Embryonic facial prominence (tissue), 1 donor: ENCODE data around the gene TSPYL1.

Source experiments
- DNase-seq: peaks from one replicate; pipeline ENCODE4 v3.0.0-alpha.2; 2016; ENCODE audit errors: extremely low spot score

Gene TSPYL1

GRCh38 chr6:116263353-116263752 is 16.4 kb downstream of the TSPYL1 start:
- DNase-seq = no peak

DNA sequence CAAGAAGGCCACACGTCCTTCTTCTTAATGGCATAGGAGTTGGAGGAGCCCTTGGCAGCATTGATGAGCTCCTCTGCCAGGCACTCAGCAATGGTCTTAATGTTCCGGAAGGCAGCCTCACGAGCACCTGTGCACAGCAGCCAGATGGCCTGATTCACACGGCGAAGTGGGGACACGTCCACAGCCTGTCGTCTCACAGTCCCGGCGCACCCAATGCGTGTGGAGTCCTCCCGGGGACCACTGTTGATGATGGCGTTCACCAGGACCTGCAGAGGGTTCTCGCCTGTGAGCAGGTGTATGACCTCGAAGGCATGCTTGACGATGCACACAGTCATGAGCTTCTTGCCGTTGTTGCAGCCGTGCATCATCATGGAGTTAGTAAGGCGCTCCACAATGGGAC is 21.2 kb downstream of the TSPYL1 start:
- DNase-seq = no peak

GRCh38 chr6:116256694-116257093 is 23.0 kb downstream of the TSPYL1 start:
- DNase-seq = no peak

DNA sequence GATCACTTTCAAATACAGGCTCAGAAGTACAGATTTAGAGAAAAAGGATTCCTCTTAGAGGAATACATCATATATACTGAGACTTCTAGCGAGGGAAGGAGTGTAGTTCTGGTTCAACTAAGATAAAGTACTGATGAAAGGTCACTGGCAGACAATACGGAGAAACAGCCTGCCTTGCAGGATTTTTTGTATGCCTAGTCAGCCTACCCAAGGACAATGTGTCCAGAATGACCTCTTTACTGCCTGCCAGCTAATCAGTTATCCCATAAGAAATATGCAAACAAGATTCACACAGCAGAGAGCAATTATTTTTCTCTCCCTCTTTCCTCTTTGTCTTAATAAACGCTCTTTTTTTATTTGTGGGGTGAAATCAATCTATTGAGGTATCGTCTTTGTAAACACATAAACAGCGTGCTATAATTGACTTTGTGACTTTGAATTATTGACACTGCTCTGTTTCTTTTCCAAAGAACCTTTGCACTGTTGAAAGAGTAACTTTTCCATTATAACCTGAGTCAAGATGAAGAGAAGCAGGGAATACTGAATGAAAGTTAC is 24.4 kb downstream of the TSPYL1 start:
- no peak for DNase-seq

DNA sequence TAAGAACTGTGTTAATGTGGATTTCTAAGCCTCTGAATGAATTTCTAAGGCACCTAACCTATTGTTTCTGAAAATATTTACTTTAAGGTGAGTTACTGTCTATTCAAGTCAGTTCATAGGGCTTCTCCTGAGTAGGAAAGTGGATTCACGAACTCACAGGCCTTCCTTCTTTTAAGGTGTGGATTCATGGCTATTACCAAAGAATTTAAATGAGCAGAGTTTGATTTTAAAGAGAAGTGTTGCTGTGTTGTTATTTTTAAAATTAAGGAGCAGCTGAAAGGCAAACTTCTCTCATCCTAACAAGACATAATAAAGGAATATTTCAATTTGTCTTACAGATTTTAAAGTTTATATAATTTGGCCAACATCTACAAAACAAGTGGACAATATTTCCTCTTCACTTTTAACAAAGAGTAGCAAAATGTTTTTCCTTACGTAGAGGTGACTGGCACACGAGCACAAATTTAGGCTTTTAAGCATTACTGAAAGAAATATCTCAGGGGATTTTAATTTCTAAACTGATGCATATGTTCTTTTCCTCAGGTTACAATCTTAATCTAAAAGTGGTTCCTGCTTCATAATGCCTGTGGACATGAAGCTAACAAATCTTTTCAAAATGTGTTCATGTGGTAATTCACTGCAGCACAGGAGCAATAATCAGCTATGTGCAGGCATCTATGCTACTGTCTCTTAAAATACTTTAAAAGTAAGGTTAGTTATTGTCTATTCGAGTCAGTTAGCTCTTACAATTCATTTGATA is 25.3 kb downstream of the TSPYL1 start:
- DNase-seq = no peak

DNA sequence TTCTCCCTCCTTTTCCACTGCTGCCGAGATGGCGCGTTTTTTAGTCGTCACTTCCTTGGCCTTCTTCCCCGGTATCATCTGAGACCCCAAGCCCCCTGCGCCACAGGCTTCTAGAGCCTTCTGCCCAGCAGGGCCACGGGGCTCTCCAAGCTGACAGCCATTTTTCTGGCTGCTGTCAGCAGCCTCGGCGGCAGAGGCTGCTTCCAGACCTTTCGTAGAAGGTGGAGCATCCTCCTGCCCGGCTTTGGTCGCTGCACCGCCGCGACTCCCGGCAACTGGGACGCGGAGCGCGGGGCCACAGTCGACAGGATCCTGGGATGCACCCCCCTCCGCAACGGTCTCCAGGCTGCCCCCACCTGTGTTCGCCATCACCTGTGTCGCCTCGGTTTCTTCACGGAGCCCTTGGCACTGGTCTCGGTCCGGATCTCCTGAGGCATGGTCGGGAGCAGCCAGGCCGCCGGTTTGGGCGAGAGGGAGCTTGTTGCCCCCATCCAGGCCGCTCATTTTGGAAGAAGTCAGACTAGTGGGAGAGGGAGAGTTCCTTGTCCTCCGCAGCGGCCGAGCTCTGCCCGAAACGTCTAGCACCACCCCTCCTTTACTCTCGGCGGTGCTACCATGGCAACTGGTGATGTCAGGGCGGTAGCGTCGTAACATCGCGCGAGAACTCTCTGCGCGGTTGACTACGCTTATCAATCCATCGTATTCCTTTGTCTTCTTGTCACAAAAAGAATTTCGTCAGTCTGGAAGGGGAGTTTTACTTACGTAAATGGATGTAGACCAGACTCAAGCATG is 26.0 kb downstream of the TSPYL1 start, which contains the start of gene TSPYL4:
Gene TSPYL4, minus strand, starts transcription at position 571 of the 792 bp plus-strand sequence. Its CDS starts 67 bp downstream, at position 504.
- DNase-seq = peak; percentile 97

GRCh38 chr6:116253188-116253504 is 26.6 kb downstream of the TSPYL1 start:
- DNase-seq = no peak

DNA sequence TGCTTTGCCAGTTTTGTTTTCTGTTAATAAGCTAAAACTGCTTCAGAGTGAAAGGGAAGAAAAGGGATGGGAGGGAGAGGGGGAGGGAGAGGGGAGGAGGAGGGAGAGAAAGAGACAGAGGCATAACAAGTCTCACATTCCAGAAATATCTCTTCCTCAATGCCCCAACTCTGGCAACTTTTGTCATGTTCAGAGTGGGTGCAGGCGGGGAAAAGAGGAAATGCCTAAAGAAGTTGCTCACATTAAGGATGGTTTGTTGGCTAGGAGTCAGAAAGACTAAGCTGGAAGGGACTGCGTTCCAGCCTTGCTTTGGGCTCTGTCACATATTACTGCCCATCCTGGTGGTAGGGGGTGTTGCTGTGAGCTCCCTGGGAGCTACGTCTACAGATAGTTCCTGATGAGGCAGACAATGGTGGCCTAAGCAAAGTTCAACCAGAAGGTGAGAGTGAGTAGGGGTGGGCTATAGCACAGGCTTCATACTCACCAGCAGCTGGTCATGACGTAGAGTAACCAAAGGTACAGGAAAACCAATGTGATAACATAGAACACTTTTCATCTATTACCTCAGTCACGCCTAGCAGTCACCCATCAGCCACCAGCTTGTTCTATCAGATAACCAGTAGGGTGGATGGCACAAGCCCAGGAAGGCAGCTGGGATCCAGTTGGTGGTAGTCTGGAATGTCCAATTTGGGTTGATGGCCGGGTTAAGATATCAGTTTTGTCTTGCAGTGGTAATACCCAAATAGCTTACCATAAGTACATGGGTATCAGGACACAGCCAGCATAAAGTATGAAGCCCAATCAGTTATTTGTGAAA is 28.0 kb downstream of the TSPYL1 start:
- no peak for DNase-seq

DNA sequence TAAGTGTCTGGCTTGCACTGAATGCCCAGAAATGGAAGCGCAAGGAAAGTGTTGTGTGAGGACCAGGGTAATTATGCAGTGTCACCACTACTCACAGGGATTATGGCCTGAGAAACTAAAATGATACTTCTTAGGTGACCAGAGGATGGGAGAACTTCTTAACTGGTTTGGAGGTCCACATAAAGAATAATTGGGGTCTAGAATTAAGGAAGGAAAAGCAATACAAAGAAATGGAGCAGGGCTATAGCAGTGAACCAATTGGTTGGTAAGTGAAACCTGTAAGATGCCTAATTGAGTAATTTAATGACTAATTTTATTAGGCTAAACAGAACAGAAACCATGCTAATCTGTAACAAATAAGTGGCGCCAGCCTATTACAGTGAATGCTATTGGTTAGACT is 31.2 kb downstream of the TSPYL1 start:
- no peak for DNase-seq

DNA sequence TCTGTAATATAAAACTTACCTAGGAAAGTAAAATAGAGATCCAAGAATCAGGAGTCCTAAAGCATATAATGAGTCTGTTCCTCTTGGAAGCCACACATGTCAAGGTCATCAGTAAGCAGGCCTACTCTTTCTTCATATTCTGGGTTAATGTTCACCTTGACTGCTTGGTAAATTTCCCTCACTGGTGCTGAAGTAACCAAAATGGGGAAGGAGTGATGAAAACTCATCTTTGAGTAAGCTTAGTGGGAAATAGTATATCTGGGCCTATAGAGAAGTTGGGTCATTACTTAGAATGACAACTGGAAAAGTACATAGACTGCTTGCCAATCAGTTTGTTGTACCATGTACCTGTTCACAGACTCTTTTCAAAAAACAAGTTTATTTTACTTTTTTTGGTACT is 32.4 kb downstream of the TSPYL1 start:
- no peak for DNase-seq

GRCh38 chr6:116246089-116246488 is 33.6 kb downstream of the TSPYL1 start:
- no peak for DNase-seq

- no peak for DNase-seq
These were observed 35.4 kb downstream of the TSPYL1 start for GRCh38 chr6:116244284-116244683.

- DNase-seq = no peak
These were observed 39.9 kb downstream of the TSPYL1 start for GRCh38 chr6:116239856-116240255.

DNA sequence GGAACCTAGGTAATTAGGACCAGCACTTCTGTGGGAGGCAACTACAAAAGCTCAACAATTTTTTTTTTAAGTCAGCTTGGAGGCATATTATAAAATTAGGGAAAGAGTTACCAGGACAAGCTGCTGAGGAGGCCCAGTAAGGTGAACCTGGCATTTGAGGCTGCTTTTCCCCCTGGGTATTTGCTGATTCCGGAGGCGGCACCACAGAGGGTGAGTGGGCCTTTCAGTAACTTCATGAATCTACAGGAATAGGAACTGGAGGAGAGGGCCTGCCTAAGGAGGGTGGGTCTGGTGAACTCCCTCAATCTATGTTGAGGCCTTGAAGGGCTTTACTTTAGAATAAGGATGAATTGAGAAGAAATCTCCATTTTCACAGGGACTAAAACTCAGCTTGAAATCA is 40.5 kb downstream of the TSPYL1 start:
- DNase-seq = no peak

DNA sequence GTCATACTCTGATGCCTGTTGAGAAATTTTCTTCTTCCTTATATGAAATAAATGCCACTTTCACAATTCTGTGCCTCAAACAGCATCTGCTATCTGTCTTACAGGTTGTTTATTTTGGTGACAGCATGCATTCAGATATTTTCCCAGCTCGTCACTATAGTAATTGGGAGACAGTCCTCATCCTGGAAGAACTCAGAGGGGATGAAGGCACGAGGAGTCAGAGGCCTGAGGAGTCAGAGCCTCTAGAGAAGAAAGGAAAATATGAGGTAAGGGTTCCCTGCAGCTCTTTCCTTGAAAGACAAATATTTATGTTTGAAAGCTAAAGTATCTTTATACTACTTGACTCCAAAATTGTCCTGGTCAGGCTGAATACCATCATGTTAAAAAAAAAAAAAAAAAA is 41.6 kb downstream of the TSPYL1 start:
- no peak for DNase-seq

DNA sequence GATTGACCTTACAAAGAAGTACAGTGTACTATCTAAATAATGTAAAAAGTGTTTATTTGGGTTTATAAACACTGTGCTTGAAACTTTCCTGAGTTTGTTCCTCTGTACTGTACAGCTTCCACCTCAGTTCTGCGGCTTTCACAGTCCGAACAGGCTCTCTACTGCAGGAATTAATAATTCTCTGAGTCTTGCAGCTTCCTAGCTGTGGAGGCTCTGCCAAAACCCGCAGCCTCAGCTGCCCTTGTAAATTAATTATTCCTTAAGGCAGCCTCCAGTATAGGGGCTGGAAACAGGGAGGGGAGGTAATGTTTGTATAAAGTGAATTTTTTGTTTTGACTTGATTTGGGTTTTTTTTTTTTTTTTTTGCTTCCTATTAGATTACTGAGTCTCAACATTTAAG is 45.0 kb downstream of the TSPYL1 start:
- DNase-seq = no peak

GRCh38 chr6:116229287-116229913 is 50.3 kb downstream of the TSPYL1 start:
- DNase-seq = peak; percentile 88
